Lower lobe of right lung (tissue), 2 donors: ENCODE data around the gene CPPED1. TPM values are rescaled to one million over a fixed set of nuclear protein-coding genes. Genes with fewer than 3 reads are reported as not detected.

ENCODE experiments used
- ATAC-seq, 2 donors: fragments of 200-7000 bp; cut with Tn5 transposase; one replicate each; pipeline ENCODE4 v1.9.1; 2020 to 2022; ENCODE audit warnings: mild to moderate bottlenecking in 2 of 2, moderate library complexity in 2 of 2
- DNase-seq: peaks from one replicate; pipeline ENCODE4 v3.0.0-alpha.2; 2020
- H3K27ac ChIP-seq: fragments of 200-600 bp; one replicate; pipeline ENCODE4 v1.8.0; 2022
- H3K27me3 ChIP-seq: fragments of 200-600 bp; one replicate; pipeline ENCODE4 v1.8.0; 2022; ENCODE audit warnings: low read depth
- H3K36me3 ChIP-seq: fragments of 200-600 bp; one replicate; pipeline ENCODE4 v1.8.0; 2022; ENCODE audit warnings: mild to moderate bottlenecking
- H3K4me1 ChIP-seq: fragments of 200-600 bp; one replicate; pipeline ENCODE4 v1.8.0; 2022
- H3K4me3 ChIP-seq: fragments of 200-600 bp; one replicate; pipeline ENCODE4 v1.8.0; 2022; ENCODE audit warnings: mild to moderate bottlenecking
- H3K9me3 ChIP-seq: fragments of 200-600 bp; one replicate; pipeline ENCODE4 v1.8.0; 2022
- intact Hi-C: fragments of 100-400 bp; cut with DNase I; formaldehyde crosslinking; loops from one replicate; pipeline ENCODE4 v1.11.0; 2022
- total RNA-seq: library from RNA; stranded (reverse); fragmentation: NEBNext Ultra II Directional; extraction: Animal tissue kit (Norgen Biotek cat#: 25700); gene quantifications from one replicate; pipeline ENCODE4 v1.2.1, GENCODE V29; 2021
- TF ChIP-seq, protein P1 (sequence below): fragments of 200-600 bp; IDR thresholded peaks from one replicate; pipeline ENCODE4 v1.8.0; 2022; ENCODE audit warnings: antibody characterized with exemption, mild to moderate bottlenecking
- donor health status: DM: no; HTN: yes; CAD: no; lungs with severe emphysema.

Gene CPPED1
- total RNA-seq, 1 donor from 2014 or later: 33.0 TPM

DNA sequence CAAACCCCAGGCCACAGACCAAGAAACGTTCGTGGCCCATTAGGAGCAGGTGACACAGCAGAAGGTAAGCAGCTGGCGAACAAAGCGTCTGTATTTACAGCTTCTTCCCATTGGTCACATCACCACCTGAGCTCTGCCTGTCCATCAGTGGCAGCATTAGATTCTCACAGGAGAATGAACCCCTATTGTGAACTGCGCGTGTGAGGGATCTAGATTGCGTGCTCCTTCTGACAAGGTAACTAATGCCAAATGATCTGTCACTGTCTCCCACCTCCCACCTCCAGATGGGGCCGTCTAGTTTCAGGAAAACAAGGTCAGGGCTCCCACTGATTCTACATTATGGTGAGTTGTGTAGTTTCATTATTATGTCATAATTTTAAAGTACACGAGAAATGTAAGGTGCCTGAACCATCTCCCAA, 186.3 kb downstream of the CPPED1 start:
- TF ChIP-seq, protein P1, sequence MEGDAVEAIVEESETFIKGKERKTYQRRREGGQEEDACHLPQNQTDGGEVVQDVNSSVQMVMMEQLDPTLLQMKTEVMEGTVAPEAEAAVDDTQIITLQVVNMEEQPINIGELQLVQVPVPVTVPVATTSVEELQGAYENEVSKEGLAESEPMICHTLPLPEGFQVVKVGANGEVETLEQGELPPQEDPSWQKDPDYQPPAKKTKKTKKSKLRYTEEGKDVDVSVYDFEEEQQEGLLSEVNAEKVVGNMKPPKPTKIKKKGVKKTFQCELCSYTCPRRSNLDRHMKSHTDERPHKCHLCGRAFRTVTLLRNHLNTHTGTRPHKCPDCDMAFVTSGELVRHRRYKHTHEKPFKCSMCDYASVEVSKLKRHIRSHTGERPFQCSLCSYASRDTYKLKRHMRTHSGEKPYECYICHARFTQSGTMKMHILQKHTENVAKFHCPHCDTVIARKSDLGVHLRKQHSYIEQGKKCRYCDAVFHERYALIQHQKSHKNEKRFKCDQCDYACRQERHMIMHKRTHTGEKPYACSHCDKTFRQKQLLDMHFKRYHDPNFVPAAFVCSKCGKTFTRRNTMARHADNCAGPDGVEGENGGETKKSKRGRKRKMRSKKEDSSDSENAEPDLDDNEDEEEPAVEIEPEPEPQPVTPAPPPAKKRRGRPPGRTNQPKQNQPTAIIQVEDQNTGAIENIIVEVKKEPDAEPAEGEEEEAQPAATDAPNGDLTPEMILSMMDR: no peak
- H3K36me3 ChIP-seq: no peaks in the 10 kb centered on the region
- ATAC-seq: no peak
- H3K27ac ChIP-seq: no peak overlapping the region
- H3K4me1 ChIP-seq: no peaks in the 10 kb centered on the region
- intact Hi-C loops: no loop called here
- no peak overlapping the region for H3K4me3 ChIP-seq
- no peaks in the 10 kb centered on the region for H3K9me3 ChIP-seq
- DNase-seq: no peak
- no peaks in the 10 kb centered on the region for H3K27me3 ChIP-seq

GRCh38 chr16:12614662-12615278, 188.9 kb downstream of the CPPED1 start:
- H3K27ac ChIP-seq: no peak overlapping the region

DNA sequence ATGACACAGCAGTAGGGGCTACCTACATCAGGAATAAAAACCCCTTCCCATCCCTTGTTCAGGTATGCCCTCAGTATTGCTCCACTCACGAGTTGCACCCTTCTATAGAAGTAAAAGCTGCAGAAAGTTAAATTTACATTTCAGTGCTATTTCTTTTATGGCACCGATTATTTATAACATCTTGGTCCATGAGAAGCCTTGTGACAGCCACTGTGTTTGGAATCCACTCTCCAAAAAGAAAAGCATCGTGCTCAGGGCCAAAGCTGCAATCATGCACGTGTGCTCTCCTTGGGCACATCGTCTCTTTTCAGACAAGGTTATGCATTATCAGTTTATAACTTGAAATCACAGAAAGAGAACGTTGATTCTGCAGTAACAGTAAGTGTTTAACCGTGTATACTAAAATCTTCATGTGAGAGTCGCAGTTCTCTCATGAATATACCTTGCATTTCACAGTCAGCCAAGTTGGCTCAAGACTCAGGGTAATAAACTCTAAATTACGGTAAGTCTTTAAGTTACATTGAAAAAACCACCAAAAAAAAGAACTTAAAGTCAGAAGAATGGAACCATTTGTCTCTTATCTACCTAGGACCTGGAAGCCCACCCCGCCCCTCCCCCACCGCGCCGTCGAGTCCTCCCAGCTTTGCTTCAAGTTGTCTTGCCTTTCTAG, 189.6 kb downstream of the CPPED1 start:
- TF ChIP-seq, protein P1: no peak
- Histone ChIP-seq H3K4me3 (no peak overlapping the region), H3K9me3 (no peaks in the 10 kb centered on the region), H3K27me3 (no peaks in the 10 kb centered on the region), H3K27ac (no peak overlapping the region), H3K4me1 (no peaks in the 10 kb centered on the region), H3K36me3 (no peaks in the 10 kb centered on the region)
- ATAC-seq (no peak), DNase-seq (no peak)
- intact Hi-C loops: no loop called here

More at GRCh38 chr16:12614662-12615278, 188.9 kb downstream of the CPPED1 start:
- TF ChIP-seq, protein P1: no peak
- Histone ChIP-seq H3K9me3 (no peaks in the 10 kb centered on the region), H3K27me3 (no peaks in the 10 kb centered on the region), H3K4me1 (no peaks in the 10 kb centered on the region), H3K36me3 (no peaks in the 10 kb centered on the region), H3K4me3 (no peak overlapping the region)
- intact Hi-C loops: no loop called here
- DNase-seq (no peak), ATAC-seq (no peak)

GRCh38 chr16:12613131-12613991, 190.3 kb downstream of the CPPED1 start:
- intact Hi-C loops: no loop called here
- Histone ChIP-seq H3K4me3 (no peak overlapping the region), H3K27ac (no peak overlapping the region), H3K4me1 (no peaks in the 10 kb centered on the region), H3K27me3 (no peaks in the 10 kb centered on the region), H3K9me3 (no peaks in the 10 kb centered on the region), H3K36me3 (no peaks in the 10 kb centered on the region)
- TF ChIP-seq, protein P1: no peak
- DNase-seq (no peak), ATAC-seq (no peak)

- no peaks in the 10 kb centered on the region for H3K27me3 ChIP-seq
- DNase-seq (no peak), ATAC-seq (no peak)
- H3K4me1 ChIP-seq: no peaks in the 10 kb centered on the region
- no peak overlapping the region for H3K4me3 ChIP-seq
- TF ChIP-seq, protein P1: no peak
- intact Hi-C loops: no loop called here
- no peaks in the 10 kb centered on the region for H3K36me3 ChIP-seq
- H3K9me3 ChIP-seq: no peaks in the 10 kb centered on the region
- no peak overlapping the region for H3K27ac ChIP-seq
Measured at GRCh38 chr16:12612598-12613101, 191.0 kb downstream of the CPPED1 start.
